Neural cell (in vitro differentiated cells): ENCODE results near the gene FAM53B. TPM values are rescaled to one million over a fixed set of nuclear protein-coding genes. Genes with fewer than 3 reads are reported as not detected.

ENCODE experiments used
- H2AFZ ChIP-seq: fragments of 200-600, 300-800 bp; sonication (generic), shearing (Covaris generic); 2 replicates; pipeline ENCODE4 v1.6.0; 2014; ENCODE audit warnings: low read depth, mild to moderate bottlenecking, antibody characterized with exemption, low read length, moderate library complexity
- H3F3A ChIP-seq: fragments of 200-600 bp; shearing (Covaris generic); 2 replicates; pipeline ENCODE4 v1.6.1; 2016; ENCODE audit warnings: mild to moderate bottlenecking, moderate library complexity, mixed read lengths, antibody characterized with exemption, low read length; ENCODE audit not compliant: insufficient read depth, poor library complexity, severe bottlenecking
- H3K27ac ChIP-seq: fragments of 200-600, 300-800 bp; sonication (generic), shearing (Covaris generic); 2 replicates; pipeline ENCODE4 v1.5.1; 2014; ENCODE audit warnings: mild to moderate bottlenecking, low read length, moderate library complexity
- H3K27me3 ChIP-seq: fragments of 300-800, 200-600 bp; sonication (generic), shearing (Covaris generic); 2 replicates; pipeline ENCODE4 v1.6.0; 2014; ENCODE audit warnings: mild to moderate bottlenecking, low read depth, low read length, moderate library complexity; ENCODE audit not compliant: insufficient read depth
- H3K36me3 ChIP-seq: fragments of 300-800, 200-600 bp; sonication (generic), shearing (Covaris generic); 2 replicates; pipeline ENCODE4 v1.5.1; 2014; ENCODE audit warnings: mild to moderate bottlenecking, antibody characterized with exemption, low read length, moderate library complexity; ENCODE audit not compliant: insufficient read depth
- H3K4me2 ChIP-seq: fragments of 300-800, 200-600 bp; sonication (generic), shearing (Covaris generic); 2 replicates; pipeline ENCODE4 v1.6.0; 2014; ENCODE audit warnings: mild to moderate bottlenecking, low read length
- H3K4me3 ChIP-seq: fragments of 300-800, 200-600 bp; sonication (generic), shearing (Covaris generic); 2 replicates; pipeline ENCODE4 v1.5.1; 2014; ENCODE audit warnings: mild to moderate bottlenecking, low read length, moderate library complexity
- H3K79me2 ChIP-seq: fragments of 200-600 bp; shearing (Covaris generic); replicated peaks from 2 replicates; pipeline ENCODE4 v1.6.0; 2014; ENCODE audit warnings: mild to moderate bottlenecking, low read length, moderate library complexity; ENCODE audit not compliant: insufficient read depth
- H3K9ac ChIP-seq: fragments of 300-800, 200-600 bp; sonication (generic), shearing (Covaris generic); 2 replicates; pipeline ENCODE4 v1.6.1; 2016; ENCODE audit warnings: mild to moderate bottlenecking, low read length, mixed read lengths
- H3K9me2 ChIP-seq: fragments of 200-600 bp; shearing (Covaris generic); 2 replicates; pipeline ENCODE4 v1.6.1; 2016; ENCODE audit warnings: mild to moderate bottlenecking, low read length, mixed read lengths; ENCODE audit not compliant: insufficient read depth
- H3K9me3 ChIP-seq: fragments of 200-600, 300-800 bp; sonication (generic), shearing (Covaris generic); 2 replicates; pipeline ENCODE4 v1.6.1; 2016; ENCODE audit warnings: mild to moderate bottlenecking, mixed run types, low read length, moderate library complexity, mixed read lengths
- H4K20me1 ChIP-seq: fragments of 200-600 bp; shearing (Covaris generic); 2 replicates; pipeline ENCODE4 v1.6.1; 2016; ENCODE audit warnings: mild to moderate bottlenecking, mixed run types; ENCODE audit not compliant: insufficient read depth
- CTCF ChIP-seq: fragments of 450-650 bp; IDR thresholded peaks from 2 replicates; pipeline ENCODE4 v1.5.1; 2014; ENCODE audit warnings: antibody characterized with exemption, mild to moderate bottlenecking, moderate library complexity; ENCODE audit not compliant: poor library complexity, severe bottlenecking
- EP300 ChIP-seq: fragments of 450-650 bp; conservative IDR thresholded peaks from 2 replicates; pipeline ENCODE4 v1.6.1; 2014; ENCODE audit warnings: antibody characterized with exemption, mild to moderate bottlenecking, moderate library complexity; ENCODE audit not compliant: poor library complexity, severe bottlenecking
- EZH2 ChIP-seq: fragments of 200-600, 300-800 bp; shearing (Covaris generic), sonication (generic); IDR thresholded peaks from 2 replicates; pipeline ENCODE4 v1.6.1; 2014; ENCODE audit warnings: antibody characterized with exemption, low read length, borderline replicate concordance, mild to moderate bottlenecking; ENCODE audit not compliant: insufficient read depth, poor library complexity, severe bottlenecking
- MXI1 ChIP-seq: fragments of 450-650 bp; conservative IDR thresholded peaks from 2 replicates; pipeline ENCODE4 v1.6.1; 2014; ENCODE audit warnings: antibody characterized with exemption, mild to moderate bottlenecking; ENCODE audit not compliant: poor library complexity, severe bottlenecking
- POLR2AphosphoS5 ChIP-seq: IDR thresholded peaks from 2 replicates; pipeline ENCODE4 v1.6.1; 2012
- RAD21 ChIP-seq: fragments of 450-650 bp; conservative IDR thresholded peaks from 2 replicates; pipeline ENCODE4 v1.6.1; 2014; ENCODE audit warnings: antibody characterized with exemption, mild to moderate bottlenecking, moderate library complexity
- SMC3 ChIP-seq: fragments of 450-650 bp; conservative IDR thresholded peaks from 2 replicates; pipeline ENCODE4 v1.6.1; 2014; ENCODE audit warnings: antibody characterized with exemption, mild to moderate bottlenecking, moderate library complexity; ENCODE audit not compliant: poor library complexity
- TAF1 ChIP-seq: IDR thresholded peaks from 2 replicates; pipeline ENCODE4 v1.6.1; 2012; ENCODE audit warnings: low read depth
- polyA plus RNA-seq: library from polyadenylated mRNA; depleted of rRNA; stranded (reverse); fragments of >200 nt; gene quantifications from 2 replicates; pipeline ENCODE4 v1.2.3, GENCODE V29; 2014

Gene FAM53B
- polyA plus RNA-seq, 1 donor from 2014 or later = 21.8 TPM

GRCh38 chr10:124692100-124692446 is 52.1 kb downstream of the FAM53B start:
- H3K9me3 ChIP-seq = no peaks in the 10 kb centered on the region
- H3K79me2 ChIP-seq = peaks cover 1% of the 10 kb centered on the region
- no peak overlapping the region for H3K4me3 ChIP-seq
- no peak overlapping the region for H3K4me2 ChIP-seq
- no peaks in the 10 kb centered on the region for H3K27me3 ChIP-seq
- no peak for TF ChIP-seq SMC3
- TF ChIP-seq EP300 = no peak
- TF ChIP-seq EZH2 = no peak
- H3K9ac ChIP-seq = no peak overlapping the region
- H4K20me1 ChIP-seq = no peaks in the 10 kb centered on the region
- no peaks in the 10 kb centered on the region for H3K9me2 ChIP-seq
- H2AFZ ChIP-seq = no peak overlapping the region
- no peak overlapping the region for H3K27ac ChIP-seq
- no peaks in the 10 kb centered on the region for H3F3A ChIP-seq
- H3K36me3 ChIP-seq = no peaks in the 10 kb centered on the region

GRCh38 chr10:124691421-124692099 is 52.6 kb downstream of the FAM53B start:
- H3K27ac ChIP-seq = no peak overlapping the region
- H3K27me3 ChIP-seq = no peaks in the 10 kb centered on the region
- H3F3A ChIP-seq = no peaks in the 10 kb centered on the region
- H3K4me2 ChIP-seq = no peak overlapping the region
- H3K9me3 ChIP-seq = no peaks in the 10 kb centered on the region
- no peak overlapping the region for H3K9ac ChIP-seq
- H3K36me3 ChIP-seq = no peaks in the 10 kb centered on the region
- H4K20me1 ChIP-seq = no peaks in the 10 kb centered on the region
- peaks cover 4% of the 10 kb centered on the region for H3K79me2 ChIP-seq
- no peak overlapping the region for H3K4me3 ChIP-seq
- TF ChIP-seq EP300 (no peak), EZH2 (no peak), SMC3 (no peak), MXI1 (no peak), RAD21 (no peak)
- H3K9me2 ChIP-seq = no peaks in the 10 kb centered on the region
- H2AFZ ChIP-seq = no peak overlapping the region

DNA sequence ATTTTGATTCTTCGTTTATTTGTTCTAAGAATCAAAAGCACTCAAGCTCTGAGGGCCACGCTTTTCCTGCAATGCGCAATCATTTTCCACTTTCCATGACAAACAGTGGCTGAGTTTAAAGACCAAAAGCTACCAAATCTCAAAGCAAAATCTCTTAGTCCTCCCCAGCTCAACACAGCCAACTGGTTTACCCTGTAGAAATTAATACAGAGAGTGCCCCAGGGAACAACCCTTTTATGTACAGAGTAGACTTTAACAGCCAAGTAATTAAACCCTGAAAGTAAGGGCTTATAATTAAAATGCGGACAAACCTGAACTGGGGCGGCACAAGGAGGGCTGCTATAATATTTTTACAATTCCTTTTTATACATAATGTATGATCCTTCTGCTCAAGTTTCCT is 53.2 kb downstream of the FAM53B start:
- Histone ChIP-seq H2AFZ (no peak overlapping the region), H3K9me2 (no peaks in the 10 kb centered on the region), H3K27ac (no peak overlapping the region), H4K20me1 (no peaks in the 10 kb centered on the region), H3F3A (no peaks in the 10 kb centered on the region), H3K4me2 (no peak overlapping the region), H3K9ac (no peak overlapping the region), H3K79me2 (peaks cover 4% of the 10 kb centered on the region), H3K27me3 (no peaks in the 10 kb centered on the region), H3K36me3 (no peaks in the 10 kb centered on the region), H3K4me3 (no peak overlapping the region), H3K9me3 (no peaks in the 10 kb centered on the region)
- no peak for TF ChIP-seq EZH2
- no peak for TF ChIP-seq EP300
- TF ChIP-seq RAD21 = no peak
- no peak for TF ChIP-seq CTCF
- TF ChIP-seq MXI1 = no peak
- no peak for TF ChIP-seq TAF1
- TF ChIP-seq SMC3 = no peak
- no peak for TF ChIP-seq POLR2AphosphoS5
